ELR (cell line): ENCODE results near the gene GPAT2.
"Not testable (repeated sequence)": the region's sequence is repeated elsewhere in the genome, so short reads cannot be mapped to it uniquely, and the experiment has no call there.

Experiments used
- DNase-seq: peaks from one replicate; pipeline ENCODE4 v3.0.0-alpha.2; 2015; ENCODE audit warnings: low read depth

GPAT2 gene

DNA sequence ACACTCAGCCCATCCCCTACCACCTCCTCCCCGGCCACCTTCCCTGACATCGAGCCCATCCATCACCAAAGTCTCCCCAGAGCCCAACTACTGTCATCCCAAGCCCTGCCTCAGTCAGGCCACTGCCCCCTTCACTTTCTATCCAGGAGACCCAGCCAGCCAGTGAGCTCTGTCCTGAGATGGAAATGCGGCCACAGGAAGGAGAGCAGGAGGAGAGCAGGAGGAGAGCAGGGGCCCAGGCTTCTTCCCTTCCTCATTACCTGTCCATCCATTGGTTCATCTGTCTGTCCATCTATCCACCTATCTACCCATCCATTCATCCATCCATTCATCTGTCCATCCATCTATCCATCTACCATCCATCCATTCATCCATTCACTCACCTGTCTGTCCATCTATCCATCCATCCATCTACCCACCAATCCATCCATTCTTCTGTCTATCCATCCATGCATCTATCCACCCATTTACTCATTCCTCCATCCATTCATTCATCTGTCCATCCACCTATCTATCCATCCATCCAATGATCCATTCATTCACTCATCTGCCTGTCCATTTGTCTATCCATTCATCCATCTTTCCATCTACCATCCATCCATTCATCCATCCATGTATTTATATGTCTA lies 29.4 kb upstream of the GPAT2 start:
- not testable (repeated sequence) for DNase-seq

DNA sequence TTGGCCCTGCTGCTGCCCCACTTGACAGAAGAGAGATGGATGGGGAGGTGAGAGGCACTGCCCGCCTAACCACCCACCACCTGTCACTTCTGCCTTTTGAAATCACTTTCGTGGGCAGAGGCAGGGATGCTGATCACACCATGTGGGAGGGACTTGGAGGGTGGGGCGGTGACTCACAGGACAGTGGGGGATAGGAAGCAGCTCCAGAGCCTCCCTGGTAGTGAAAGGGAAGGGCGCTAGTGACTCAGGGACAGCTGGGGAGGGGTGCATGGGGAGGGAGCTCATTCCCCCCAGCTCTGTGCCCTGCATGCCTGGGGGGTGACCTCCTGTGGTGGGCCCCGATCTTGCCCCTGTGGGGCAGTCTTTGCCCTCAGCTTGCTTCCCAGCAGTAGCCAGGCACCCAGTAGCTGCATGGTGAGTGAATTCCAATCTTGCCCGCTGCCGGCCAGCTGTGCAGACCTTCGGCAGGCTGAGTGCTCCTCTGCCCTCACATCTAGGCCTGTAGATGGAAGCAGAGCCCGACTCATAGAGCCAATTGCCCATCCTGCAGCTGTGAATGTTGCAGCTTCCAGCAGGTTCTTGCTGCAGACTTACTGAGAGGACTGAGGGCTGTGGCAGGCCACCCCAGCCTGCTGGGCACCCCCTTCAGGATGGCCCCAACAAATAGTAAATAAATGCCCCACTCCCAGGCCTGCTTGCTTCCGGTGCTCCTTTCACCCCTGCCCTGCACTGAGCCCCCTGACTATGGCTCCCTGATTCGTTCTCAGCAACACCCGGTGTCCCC lies 28.6 kb upstream of the GPAT2 start:
- DNase-seq, result peak; percentile 75

DNA sequence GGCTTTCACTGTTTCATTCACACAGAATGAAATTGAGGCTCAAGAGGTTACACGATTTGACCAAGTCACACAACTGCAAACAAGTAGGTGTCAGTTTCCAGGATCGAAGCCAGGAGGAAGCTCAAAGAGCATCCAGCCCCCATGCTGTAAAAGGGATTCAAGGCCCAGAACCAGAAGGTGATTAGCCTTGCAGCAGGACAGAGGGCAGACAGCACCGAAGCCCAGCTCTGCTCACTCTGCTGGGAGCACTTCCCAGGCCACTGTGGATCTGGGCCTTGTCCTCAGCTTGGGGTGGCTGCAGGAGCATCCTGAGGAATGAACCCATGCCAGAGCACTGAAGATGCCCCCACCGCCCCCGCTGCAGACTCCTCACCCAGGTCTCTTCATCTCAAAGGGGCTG lies 27.8 kb upstream of the GPAT2 start:
- not testable (repeated sequence) for DNase-seq

DNA sequence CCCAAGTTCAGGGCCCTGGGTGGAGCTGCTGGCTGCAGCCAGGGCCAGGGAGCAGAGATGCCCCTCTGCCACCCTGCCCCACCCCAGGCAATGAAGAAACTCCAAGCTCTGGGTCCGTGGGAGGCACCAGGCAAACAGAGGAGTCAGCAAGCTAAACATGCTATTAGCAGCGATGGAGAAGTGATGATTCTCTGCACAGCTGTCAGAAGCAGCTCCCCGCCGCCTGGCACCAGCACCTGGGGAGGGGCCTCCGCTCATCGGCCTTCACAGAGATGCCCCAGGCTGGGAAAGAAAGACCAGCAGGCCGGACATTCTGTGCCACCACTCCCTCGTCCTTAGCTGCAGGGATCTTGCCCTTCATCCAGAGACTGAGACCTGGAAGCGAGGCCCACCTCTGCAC lies 27.2 kb upstream of the GPAT2 start:
- DNase-seq, result not testable (repeated sequence)

DNA sequence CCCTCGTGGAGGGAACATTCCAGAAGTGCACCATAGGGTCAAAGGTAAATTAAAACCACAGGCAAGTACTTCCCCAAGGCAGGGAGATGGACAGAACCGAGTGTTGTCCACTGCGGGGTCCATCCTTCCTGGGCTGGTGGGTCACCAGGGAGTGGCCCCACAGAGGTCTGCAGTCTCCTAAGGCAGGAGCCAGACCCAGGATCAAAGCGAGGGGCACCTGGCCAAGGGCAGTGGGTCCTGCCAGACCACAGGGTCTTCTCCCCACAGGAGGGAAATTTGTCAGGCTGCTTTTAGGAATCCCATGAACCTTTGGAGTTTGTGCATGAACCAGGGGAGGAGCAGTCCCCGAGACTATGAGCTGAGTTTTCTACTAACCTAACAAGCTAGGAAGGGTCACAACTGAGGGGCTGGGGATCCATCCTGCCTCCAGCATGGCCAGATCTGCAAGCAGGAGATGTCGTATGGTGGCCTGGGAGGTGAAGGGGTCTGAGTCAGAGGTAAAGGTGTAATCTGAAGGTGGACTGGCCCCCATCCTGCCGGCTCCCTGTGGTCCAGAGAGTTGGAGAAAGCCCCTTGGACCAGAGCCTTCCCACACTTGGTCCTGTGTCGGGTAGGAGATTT lies 26.6 kb upstream of the GPAT2 start:
- DNase-seq, result not testable (repeated sequence)

DNA sequence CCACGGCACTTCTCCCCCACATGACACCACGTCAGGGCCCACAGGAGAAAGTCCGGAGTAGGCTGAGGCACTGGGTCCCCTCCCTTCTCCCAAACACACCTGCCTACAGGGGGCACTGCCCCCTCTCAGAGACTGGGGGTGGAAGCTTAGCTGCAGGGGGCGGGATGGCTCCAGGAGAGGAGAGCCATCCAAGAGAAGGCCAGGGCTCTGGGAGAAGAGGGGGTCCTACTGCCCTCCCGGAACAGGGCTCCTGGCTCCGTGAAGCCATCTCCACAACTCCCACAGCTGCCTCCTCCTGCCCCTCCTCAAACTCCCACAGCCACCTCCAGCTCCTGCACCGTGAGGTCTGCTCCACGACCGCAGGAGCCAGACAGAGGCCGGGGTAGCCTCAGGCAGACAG lies 25.6 kb upstream of the GPAT2 start:
- DNase-seq, result not testable (repeated sequence)

DNA sequence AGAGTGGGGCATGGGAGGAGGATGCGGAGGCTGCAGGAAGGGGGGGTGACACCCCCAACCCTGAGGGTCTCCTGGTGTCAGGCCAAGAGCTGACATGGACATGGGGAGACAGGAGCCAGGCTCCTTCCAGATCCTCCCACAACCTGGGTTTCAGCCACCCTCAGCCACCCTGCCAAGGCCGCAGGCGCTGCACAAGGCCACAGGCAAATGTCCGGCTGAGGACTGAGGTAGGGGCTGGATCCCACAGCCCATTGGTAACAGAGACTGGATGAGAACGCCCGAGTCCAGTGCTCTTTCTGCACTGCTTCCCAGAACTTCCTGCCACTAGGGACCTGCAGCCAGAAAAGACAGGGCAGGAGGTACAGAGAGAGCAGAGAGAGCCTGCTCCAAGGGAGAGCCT lies 24.7 kb upstream of the GPAT2 start:
- not testable (repeated sequence) for DNase-seq

DNA sequence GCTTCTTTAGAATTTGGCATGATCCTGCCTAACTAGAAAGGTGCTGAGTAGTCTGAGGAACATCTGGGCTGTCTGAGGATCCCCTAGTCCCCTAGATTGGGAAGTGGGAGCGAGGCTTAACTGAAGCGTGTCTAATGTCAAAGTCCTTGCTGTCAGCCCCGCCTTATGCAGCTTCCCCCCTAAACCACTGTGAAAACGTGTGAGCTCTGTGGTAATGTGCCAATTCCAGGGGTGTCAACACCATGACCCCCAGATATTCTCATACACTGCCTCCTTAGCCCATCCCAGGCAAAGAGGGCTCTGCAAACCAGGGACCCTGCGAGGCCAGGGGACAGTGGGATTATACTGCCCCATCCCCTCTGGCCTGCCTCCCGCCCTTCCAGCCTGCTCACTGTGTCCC lies 21.1 kb upstream of the GPAT2 start:
- not testable (repeated sequence) for DNase-seq

DNA sequence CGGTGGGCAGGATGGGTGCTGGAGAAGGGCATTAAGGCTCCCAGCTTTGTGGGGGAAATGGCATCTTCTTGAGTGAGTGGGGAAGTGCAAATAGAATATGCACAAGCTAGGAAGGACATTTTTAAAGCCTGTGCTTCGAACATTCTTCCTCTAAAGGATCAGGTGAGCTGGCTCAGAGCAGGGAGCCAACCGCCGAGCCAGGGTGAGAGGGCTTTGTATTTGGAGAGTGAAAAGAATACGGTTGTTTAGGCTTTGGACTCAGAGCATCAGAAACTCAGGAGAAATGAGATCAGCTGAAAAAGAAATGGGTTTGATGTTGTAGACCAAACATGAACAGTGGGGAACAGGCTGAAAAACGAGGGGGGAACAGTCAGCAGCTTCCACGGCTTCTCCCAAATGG lies 19.8 kb upstream of the GPAT2 start:
- DNase-seq, result not testable (repeated sequence)

DNA sequence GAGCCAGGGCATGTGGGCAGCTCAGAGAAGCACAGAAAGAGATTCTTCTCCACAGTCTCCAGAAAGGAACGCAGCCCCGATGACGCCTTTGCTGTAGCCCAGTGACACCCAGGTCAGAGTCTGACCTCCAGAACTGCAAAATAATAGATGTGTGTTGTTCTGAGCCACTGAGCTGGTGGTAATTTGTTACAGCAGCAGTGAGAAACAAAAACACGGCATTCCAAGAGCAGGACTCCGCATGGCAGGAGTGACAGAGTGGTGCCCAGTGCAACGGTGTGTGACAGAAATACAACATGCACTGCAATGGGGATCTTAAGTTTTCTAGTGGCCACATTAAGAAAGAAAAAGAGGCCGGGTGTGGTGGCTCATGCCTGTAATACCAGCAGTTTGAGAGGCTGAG lies 18.7 kb upstream of the GPAT2 start:
- DNase-seq, result not testable (repeated sequence)

DNA sequence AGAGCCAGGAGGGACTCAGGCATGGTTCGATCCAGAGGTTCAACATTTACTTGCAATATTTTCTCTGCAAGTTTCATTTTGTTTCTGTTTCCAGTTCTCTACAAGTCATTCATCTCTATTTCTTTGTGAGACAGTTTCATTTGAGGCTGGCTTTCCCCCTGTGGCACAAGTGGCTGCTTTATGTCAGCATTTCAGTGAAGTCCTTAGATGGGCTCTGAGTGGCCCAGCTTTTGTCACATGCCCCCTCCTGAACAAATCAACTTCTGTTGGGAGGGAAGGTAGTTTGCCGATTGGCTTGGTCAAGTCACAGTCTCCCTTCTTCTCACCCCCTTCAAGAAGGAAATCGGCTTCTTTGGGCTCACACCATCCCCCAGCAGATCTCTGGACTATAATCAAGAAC lies 17.9 kb upstream of the GPAT2 start:
- DNase-seq, result not testable (repeated sequence)

DNA sequence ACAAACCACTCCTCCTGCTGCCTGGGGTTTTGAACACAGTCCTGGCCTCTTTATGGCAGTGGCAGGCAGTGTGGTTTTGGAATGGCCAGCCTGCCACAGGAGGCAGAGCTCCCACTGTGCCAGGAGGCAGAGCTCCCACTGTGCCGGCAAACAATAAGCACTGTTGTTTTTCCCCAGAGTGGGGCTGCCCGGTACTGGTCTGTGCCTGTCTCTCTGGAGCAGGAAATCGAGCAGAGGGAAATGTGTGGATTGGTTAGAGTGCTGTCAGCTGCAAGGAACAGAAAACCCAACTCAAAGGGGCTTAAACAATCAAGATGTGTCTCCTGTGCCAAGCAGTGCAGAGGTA lies 15.2 kb upstream of the GPAT2 start:
- not testable (repeated sequence) for DNase-seq

DNA sequence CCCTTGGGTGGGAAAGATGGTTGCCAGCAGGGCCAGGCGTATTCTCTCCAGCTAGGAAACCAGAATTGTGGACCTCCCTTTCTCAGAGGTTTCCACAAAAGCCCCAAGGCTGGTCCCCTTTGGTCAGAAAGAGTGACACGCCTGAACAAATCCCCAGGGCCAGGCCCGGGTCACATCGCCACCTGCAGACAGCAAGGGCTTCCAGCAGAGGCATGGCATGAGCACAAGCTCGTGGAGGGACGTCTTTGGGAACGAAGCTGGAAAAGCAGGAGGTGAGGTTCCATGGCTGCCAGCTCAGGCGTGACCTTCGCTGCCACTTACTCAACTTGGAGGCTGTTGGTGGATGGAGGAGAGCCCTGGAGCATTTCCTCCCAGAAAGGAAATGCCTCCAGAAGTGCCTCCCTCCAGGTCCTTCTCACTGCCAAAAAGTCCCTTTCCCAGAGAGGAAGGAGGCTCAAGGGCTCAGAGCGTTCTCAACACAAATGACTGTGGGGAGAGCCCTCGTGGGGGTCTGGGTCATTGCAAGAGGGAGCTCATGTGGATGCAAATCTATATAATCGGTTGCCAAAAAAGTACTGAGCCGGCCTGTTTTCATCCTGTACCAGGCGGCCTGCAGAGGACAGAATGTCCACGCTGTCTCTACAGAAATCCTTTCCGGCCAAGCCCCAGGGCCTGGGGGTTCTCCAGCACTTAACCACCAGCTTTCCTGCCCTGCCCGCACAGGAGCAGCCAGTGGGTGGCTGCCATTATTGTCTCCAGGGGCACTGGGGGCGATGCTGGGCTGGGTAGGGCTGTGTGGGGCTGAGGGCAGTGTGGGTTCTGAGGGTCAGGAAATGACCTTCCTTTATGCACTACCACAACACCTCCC lies 14.6 kb upstream of the GPAT2 start:
- not testable (repeated sequence) for DNase-seq

DNA sequence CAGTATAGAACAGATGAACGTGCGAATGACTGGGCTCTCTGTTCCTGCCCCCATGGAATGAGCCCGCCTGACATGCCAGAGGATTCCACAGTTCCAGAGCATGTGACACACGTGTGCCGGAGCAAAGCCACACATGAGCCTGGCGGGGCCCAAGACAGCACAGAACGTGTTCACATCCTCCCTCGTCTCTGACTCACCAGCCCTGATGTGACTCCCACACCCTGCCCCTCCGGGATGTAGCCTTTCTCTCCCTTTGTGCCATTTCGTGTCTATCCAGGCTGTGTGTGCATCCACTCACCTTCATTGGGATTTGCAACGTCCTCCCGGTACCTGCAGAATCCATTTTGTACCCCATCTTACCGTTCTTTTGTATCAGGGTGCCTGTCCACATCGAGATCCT lies 838 bp upstream of the GPAT2 start:
- not testable (repeated sequence) for DNase-seq

DNA sequence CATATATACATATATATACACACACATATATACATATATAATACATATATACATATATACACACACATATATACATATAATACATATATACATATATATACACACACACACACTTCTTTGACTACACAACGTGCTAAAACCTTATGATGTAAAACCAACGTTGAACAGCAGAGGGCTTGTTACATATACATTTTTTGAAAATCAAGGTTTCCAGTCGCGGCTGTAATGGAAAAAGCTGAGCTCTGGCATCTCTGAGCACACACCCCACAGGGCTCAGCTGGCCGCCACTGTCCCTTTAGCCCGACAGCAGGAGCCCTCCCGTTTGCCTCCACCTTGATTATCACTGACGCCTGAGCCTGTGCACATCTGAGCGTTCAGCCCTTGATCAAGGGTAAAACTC lies 719 bp downstream of the GPAT2 start:
- DNase-seq, result not testable (repeated sequence)

DNA sequence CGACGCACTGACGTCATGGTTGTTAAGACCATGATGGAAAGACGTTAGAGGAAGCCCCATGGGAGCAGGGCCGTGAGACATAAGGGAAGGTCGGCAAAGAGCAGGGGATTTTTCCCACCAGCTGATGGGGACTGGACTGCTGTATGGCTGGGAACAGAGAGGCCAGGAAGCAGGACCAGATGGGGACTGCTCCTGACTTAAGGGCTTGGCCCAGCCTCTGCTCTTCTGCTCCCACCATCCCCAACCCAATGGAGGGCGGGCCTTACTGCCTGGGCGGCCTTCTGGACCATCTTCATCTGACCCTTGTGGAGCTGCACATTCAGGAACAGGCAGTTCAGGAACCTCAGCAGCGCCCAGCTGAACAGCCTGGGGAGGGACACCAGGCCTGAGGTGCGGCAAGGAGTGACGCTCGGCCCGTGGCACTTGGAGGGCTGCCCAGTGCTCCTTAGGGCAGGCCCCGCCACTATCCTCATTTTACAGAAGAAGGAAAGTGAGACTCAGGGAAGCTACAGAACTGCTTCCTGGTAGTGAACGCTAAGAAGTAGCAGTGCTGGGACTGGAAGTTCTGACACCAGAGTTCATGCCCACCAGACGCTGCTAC lies 6.9 kb downstream of the GPAT2 start:
- DNase-seq, result not testable (repeated sequence)

DNA sequence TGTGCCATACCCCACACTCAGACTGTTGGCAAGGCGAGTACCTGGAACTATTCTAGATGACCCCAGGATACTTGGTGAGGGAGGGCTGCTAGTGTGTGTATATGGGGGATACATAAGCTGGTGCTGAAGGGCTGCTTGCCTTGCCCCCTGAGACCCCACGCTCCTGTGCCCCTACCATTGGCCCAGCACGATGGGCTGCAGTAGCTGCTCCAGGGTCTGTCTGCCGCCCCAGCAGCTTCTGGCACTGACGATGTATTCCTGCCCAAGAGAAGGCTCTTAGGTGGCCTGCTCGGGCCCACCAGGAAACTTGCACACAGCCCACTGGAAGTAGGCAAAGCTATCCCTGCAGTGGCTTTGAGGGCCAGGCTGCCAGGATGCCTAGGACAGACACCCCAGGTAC lies 9.0 kb downstream of the GPAT2 start:
- not testable (repeated sequence) for DNase-seq

DNA sequence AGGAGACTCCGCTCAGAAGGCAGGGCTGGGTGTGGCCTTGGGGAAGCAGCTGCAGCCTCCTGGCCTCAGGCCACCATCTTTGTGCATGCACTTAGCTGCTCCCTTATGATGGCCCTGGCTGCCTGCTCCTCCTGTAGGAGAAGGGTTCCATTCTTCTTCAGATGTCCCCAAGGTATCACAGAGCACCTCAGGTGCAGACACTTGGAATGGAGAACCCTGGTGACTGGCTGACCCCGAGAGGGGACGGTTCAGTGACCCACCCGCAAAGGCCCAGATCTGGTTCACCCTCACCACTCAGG lies 9.6 kb downstream of the GPAT2 start:
- DNase-seq, result no peak

DNA sequence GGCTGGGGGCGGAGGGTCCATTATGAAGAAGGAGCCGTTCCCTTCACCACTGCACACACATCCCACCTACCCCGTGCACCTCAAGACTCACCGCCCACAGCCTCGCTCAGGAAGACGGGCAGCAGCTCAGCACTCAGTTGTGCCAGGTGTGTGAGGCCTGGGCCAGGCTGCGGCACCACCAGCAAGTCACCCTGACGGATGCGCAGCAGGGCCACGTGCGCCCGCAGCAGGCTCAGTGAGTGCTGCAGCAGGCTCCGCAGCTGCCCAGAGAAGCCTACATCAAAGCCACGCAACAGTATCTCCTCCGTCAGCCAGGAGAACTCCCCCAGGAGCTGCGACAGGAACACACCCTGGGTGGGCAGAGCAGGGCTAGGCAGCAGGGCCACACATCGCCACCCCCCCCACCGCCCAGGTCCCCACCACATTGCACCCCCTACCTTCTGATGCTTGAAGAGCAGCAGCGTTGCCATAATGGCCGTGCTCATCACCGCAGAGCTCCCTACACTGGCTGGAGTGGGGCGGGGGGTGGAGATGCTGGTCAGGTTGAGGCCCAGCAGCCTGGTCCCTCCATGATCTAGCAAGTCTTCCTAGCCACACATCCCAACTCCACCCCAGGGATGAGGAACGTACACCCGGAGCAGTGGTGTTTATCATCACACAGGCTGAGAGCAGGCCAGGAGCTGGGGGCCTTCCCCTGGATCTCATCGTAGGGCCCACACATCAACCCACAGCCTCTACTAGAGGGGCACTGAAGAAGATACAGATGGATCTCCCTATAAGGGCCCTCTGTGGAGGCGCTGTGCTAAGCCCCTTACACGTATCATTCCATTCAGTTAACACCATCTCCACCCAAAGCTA lies 10.2 kb downstream of the GPAT2 start:
- DNase-seq, result no peak

DNA sequence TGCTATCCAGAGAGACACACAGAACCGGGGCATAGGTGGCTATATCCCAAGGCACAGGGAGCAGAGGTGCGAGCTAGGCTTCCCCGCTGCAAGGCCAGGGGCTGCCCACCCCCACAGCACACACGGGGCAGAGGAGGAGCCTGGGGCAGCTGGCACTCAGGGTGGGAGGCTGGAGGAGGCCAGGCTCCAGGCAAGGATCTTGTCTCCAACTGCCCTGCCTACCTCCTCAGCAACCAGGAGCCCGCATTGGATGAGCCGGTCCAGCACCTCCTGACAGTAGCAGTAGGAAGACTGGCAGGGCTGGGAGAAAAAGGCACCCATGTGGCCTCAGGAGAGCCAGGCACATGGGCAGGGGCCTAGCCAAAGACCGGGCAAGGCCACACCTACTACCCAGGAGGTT lies 11.0 kb downstream of the GPAT2 start:
- not testable (repeated sequence) for DNase-seq
